Measurements from ENCODE around the gene NPAS1. TPM values are rescaled to one million over a fixed set of nuclear protein-coding genes. Genes with fewer than 3 reads are reported as not detected.
A peak's percentile ranks its signal among the peaks of the same experiment; 100 is the strongest.

NPAS1 gene
- total and polyA plus RNA-seq, 2 of the 8 experiments (the other 6 are each of a cell fraction or from before 2014, with no cell fraction given) = 9.9 to 13.9 TPM

DNA sequence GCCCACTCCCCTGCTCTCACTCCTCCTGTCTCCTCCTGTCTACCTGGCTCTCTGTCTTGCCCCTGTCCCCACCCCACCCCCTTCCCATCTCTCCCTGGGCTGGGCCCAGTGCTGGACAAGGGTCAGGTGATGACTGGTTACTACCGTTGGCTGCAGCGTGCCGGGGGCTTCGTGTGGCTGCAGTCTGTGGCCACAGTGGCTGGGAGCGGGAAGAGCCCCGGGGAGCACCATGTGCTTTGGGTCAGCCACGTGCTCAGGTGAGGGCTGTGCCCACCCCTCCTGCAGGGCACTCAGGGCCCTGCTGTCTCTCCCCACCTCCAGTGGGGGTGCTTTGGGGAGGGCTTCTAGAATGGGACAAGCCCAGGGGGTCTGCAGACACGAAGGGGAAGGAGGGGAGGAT is 21.2 kb downstream of the NPAS1 start:
- Histone ChIP-seq H3K4me3 (ENCODE audit: extremely low read depth in 1 of 4, insufficient read depth in 2 of 4, low read depth in 3 of 4, low read length in 4 of 4) (no peak overlapping the region), H3K27me3 (replicated peaks in 1 of 4; ENCODE audit: control insufficient read depth in 3 of 4, extremely low read depth in 1 of 4, insufficient read depth in 3 of 4, low read length in 3 of 4) (no peaks in the 10 kb centered on the region), H3K9ac (replicated peaks in 1 of 4; ENCODE audit: extremely low read depth in 1 of 4, low read depth in 3 of 4, low read length in 3 of 4) (no peak overlapping the region), H2BK5ac (ENCODE audit: low read depth, low read length) (no peak overlapping the region), H3K79me2 (ENCODE audit: control insufficient read depth in 1 of 2, insufficient read depth in 2 of 2, low read length in 2 of 2) (no peaks in the 10 kb centered on the region), H3K79me1 (ENCODE audit: low read depth, low read length) (no peaks in the 10 kb centered on the region), H3K4me2 (ENCODE audit: insufficient read depth in 1 of 2, low read depth in 2 of 2, low read length in 2 of 2) (no peak overlapping the region), H3K27ac (ENCODE audit: low read depth, low read length) (no peak overlapping the region), H2BK120ac (replicated peaks; ENCODE audit: low read depth, low read length) (no peak overlapping the region), H4K8ac (ENCODE audit: extremely low read depth, insufficient read depth, low read length) (no peak overlapping the region), H3K18ac (ENCODE audit: extremely low read depth, low read length) (no peak overlapping the region), H3K4ac (replicated peaks; ENCODE audit: insufficient read length, low read depth, low read length) (no peak overlapping the region), H4K91ac (replicated peaks; ENCODE audit: insufficient read length, low read length) (no peak overlapping the region), H3K23me2 (ENCODE audit: low read depth, low read length) (no peaks in the 10 kb centered on the region), H2BK20ac (ENCODE audit: low read length) (no peak overlapping the region), H3K23ac (ENCODE audit: insufficient read length) (no peak overlapping the region), H3K36me3 (ENCODE audit: control insufficient read depth in 2 of 4, insufficient read depth in 4 of 4, low read length in 3 of 4) (peaks cover 0 to 6% (median 2%) of the 10 kb centered on the region in 4 experiments; a peak in 2 of 8 replicates), H4K20me1 (replicated peaks in 1 of 2; ENCODE audit: control insufficient read depth in 1 of 2, insufficient read depth in 2 of 2, low read length in 2 of 2) (peaks cover 2 to 3% of the 10 kb centered on the region in 2 experiments), H3K4me1 (replicated peaks in 1 of 4; ENCODE audit: control insufficient read depth in 3 of 4, insufficient read depth in 4 of 4, low read length in 3 of 4) (no peaks in the 10 kb centered on the region; a peak in 1 of 7 replicates), H4K5ac (ENCODE audit: insufficient read length, low read depth, low read length) (no peak overlapping the region), H3K9me3 (ENCODE audit: insufficient read depth in 2 of 2, low read depth in 1 of 2, low read length in 1 of 2) (no peaks in the 10 kb centered on the region), H3K56ac (replicated peaks; ENCODE audit: insufficient read length, low read depth, low read length) (no peak overlapping the region), H2AK5ac (ENCODE audit: low read depth, low read length) (no peak overlapping the region), H3K14ac (ENCODE audit: insufficient read length) (no peak overlapping the region), H2BK15ac (ENCODE audit: low read length) (no peak overlapping the region), H2AFZ (ENCODE audit: low read length) (no peak overlapping the region), H2BK12ac (ENCODE audit: low read depth, low read length) (no peak overlapping the region)
- ChIA-PET CTCF (ENCODE audit: partially characterized antibody) (no interaction called here), POLR2A (ENCODE audit: partially characterized antibody) (interaction anchor here (1.5 kb wide), 1 partner anchor 23 kb away, joined by 3 read pairs; no protein-coding TSS in a partner anchor)
- TF ChIP-seq USF2 (IDR thresholded peaks at IDR 0.05; ENCODE audit: low read length) = no peak
- TF ChIP-seq CHD1 (IDR thresholded peaks at IDR 0.05; ENCODE audit: low read depth, low read length) = no peak
- no peak for TF ChIP-seq BRCA1 (IDR thresholded peaks at IDR 0.05; ENCODE audit: low read depth, low read length)
- TF ChIP-seq, protein P1, sequence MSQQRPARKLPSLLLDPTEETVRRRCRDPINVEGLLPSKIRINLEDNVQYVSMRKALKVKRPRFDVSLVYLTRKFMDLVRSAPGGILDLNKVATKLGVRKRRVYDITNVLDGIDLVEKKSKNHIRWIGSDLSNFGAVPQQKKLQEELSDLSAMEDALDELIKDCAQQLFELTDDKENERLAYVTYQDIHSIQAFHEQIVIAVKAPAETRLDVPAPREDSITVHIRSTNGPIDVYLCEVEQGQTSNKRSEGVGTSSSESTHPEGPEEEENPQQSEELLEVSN (IDR thresholded peaks at IDR 0.05) = peak; percentile 80
- TF ChIP-seq, protein P2, sequence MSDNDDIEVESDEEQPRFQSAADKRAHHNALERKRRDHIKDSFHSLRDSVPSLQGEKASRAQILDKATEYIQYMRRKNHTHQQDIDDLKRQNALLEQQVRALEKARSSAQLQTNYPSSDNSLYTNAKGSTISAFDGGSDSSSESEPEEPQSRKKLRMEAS (IDR thresholded peaks at IDR 0.05) = 0 out of 2 replicates have a peak, but pooled peaks have one; percentile 44
- no peak for TF ChIP-seq SIX5 (IDR thresholded peaks at IDR 0.05; ENCODE audit: low read depth, low read length)
- no peak for TF ChIP-seq BACH1 (IDR thresholded peaks at IDR 0.05; ENCODE audit: low read length)
- DNase-seq (ENCODE audit: low read depth in 1 of 2, low spot score in 2 of 2) (no peak), FAIRE-seq (no peak)
- WGBS, 2 experiments (ENCODE audit: extremely low coverage in 1 of 2, insufficient coverage in 1 of 2, insufficient read length in 1 of 2, insufficient replicate concordance in 2 of 2, low coverage in 1 of 2, low lambda C conversion rate in 2 of 2, missing lambda C conversion rate in 1 of 2) = 93% methylated on average over 8 of the region's 8 CpGs; no CpG with 5 or more reads in 1 of the 2 experiments
